GM13976 (cell line): Measurements from ENCODE around the gene ZNF248.

Experiments
- DNase-seq: peaks from one replicate; pipeline ENCODE4 v3.0.0; 2012; ENCODE audit warnings: low spot score
- CTCF ChIP-seq: IDR thresholded peaks from 2 replicates; pipeline ENCODE4 v1.5.1; 2012; ENCODE audit warnings: borderline replicate concordance, mild to moderate bottlenecking; ENCODE audit not compliant: insufficient read depth; ENCODE audit errors: extremely low read depth, missing control alignments, control extremely low read depth
- in situ Hi-C: fragments of 300-500 bp; cut with MboI; formaldehyde crosslinking; loops from one replicate; pipeline ENCODE4 v1.12.0; 2022; ENCODE audit warnings: low sequenced_read_pairs, mixed read lengths, inconsistent platforms; ENCODE audit not compliant: unreplicated experiment

Gene ZNF248

DNA sequence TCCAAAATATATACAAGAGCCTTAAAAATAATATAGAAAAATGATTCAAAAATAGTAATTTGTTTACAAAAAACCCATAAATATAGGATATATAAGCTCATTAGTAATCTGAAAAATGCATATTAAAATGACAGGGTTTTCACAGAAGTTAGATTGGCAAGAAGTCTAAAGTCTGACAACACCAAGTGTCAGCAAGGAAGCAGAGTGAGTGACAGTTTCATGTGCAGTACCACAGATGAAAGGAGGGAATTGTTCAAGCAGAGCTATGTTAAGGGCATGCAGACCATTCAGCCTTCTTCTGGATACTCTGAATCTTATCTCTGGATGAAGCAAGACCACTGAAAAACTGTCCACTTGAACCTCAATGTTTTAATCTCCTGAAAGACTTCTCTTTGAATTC, 55.9 kb downstream of the ZNF248 start:
- in situ Hi-C loops: no loop called here
- DNase-seq: no peak
- TF ChIP-seq CTCF: no peak

DNA sequence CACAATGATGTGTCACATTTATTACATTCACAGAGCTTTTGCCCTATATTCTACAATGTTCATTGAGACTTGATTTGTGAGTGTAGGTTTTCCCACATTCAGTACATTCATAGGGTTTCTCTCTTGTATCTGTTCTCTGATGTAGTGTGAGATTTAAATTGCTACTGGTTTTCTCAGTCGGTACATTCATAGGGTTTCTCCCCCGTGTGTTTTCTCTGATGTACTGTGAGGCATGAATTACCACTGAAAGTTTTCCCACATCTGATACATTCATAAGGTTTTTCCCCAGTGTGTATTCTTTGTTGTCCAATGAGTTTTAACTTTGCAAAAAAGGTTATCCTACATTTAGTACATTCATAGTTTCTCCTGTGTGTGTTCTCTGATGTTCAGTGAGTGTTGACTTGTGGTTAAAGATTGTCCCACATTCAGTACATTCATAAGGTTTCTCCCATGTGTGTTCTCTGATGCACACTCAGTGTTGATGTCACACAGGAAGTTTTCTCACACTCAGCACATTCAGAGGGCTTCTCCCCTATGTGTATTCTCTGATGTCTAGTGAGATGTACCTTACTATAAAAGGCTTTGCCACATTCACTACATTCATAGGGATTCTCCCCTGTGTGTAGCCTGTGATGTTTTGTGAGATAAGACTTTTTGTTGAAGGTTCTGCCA, 63.0 kb downstream of the ZNF248 start:
- no peak for DNase-seq
- TF ChIP-seq CTCF: peak; percentile 1
- in situ Hi-C loops: no loop called here

DNA sequence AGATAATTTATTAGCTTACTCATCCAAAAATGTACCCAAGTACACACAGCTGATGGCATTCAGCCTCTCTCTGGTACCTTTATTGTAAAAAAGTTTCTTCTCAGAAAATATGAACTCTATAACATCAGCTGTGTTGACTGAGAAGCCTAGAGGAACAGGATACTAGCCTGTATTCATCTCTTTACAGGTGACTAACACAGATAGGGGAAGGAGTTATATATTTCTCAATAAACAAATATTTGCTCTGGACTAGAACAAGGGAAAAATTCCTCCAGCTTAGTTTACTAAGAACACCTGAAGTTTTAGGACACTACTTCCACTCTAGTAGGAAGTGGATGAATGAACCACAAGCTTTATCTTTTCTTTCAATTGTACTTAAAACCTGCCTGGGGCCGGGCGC, 67.8 kb downstream of the ZNF248 start:
- in situ Hi-C loops: no loop called here
- TF ChIP-seq CTCF: no peak
- no peak for DNase-seq

GRCh38 chr10:37784678-37785077, 72.7 kb downstream of the ZNF248 start:
- in situ Hi-C loops: no loop called here
- TF ChIP-seq CTCF: no peak

DNA sequence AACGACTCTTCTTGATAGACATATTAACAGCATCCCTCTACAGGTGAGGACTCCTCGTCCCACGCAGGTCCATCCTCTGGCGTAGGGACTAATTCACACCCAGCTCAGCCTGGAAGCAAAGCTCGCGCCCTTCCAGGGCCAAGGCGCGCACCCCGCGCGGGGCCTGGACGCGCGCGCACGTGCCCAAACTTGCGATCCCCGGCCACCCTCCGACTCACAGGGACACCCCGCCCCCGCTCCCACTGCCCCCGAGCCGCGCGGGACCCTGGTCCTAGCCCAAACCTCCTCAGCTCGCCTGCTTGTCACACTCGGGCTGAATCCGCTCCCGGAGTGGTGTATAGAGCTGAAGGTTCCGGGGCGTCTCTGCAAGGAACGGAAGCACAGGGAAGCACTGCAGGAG, 76.9 kb downstream of the ZNF248 start:
- no peak for DNase-seq
- TF ChIP-seq CTCF: no peak
- in situ Hi-C loops: no loop called here

More at GRCh38 chr10:37784678-37785077, 72.7 kb downstream of the ZNF248 start:
- DNase-seq: no peak

DNA sequence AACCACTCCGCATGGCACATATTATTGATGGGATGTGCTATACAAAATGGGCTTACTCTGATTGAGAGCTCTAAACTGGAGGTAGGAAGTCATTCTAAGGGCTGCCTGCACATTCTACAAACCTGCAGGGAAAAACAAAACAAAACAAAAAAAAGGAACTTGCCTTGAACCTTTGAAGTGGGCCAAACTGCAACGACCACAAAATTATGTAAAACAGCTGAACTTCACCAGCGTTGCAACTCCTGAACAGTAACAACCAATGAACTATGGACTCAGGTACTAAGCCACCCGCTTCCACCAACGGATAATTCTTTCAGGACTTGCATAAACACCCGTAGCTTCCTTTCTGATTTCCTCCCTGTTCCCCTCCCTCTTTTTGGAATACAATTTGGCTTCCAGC, 80.4 kb downstream of the ZNF248 start:
- in situ Hi-C loops: no loop called here
- DNase-seq: no peak
- TF ChIP-seq CTCF: no peak
